ENCODE results near the gene TNFRSF8.
A peak's percentile ranks its signal among the peaks of the same experiment; 100 is the strongest.

The TNFRSF8 gene

GRCh38 chr1:12147201-12147701 is 84.1 kb downstream of the TNFRSF8 start:
- no peaks in the 10 kb centered on the region for H3K9me3 ChIP-seq (ENCODE audit: control insufficient read depth in 2 of 2, low read length in 2 of 2)
- peak overlapping the region; percentile 14 to 19 for H3K9ac ChIP-seq (ENCODE audit: low read depth in 1 of 2, low read length in 2 of 2)
- H3K4me3 ChIP-seq (ENCODE audit: low read length in 2 of 2), result no peak overlapping the region
- peaks cover 58 to 74% of the 10 kb centered on the region in 2 donors for H3K4me1 ChIP-seq (ENCODE audit: control insufficient read depth in 2 of 2, insufficient read depth in 2 of 2, low read length in 2 of 2)
- peak overlapping the region; percentile 87 to 89 for H3K27ac ChIP-seq (ENCODE audit: low read depth in 2 of 2, low read length in 2 of 2)
- no peaks in the 10 kb centered on the region for H3K27me3 ChIP-seq (ENCODE audit: control insufficient read depth in 2 of 2, insufficient read depth in 2 of 2, low read length in 2 of 2)
- H3K36me3 ChIP-seq (ENCODE audit: control insufficient read depth in 2 of 2, insufficient read depth in 2 of 2, low read length in 2 of 2), result no peaks in the 10 kb centered on the region

- peak overlapping the region; percentile 87 to 89 for H3K27ac ChIP-seq (ENCODE audit: low read depth in 2 of 2, low read length in 2 of 2)
Observed at GRCh38 chr1:12148160-12148957, 85.3 kb downstream of the TNFRSF8 start.

DNA sequence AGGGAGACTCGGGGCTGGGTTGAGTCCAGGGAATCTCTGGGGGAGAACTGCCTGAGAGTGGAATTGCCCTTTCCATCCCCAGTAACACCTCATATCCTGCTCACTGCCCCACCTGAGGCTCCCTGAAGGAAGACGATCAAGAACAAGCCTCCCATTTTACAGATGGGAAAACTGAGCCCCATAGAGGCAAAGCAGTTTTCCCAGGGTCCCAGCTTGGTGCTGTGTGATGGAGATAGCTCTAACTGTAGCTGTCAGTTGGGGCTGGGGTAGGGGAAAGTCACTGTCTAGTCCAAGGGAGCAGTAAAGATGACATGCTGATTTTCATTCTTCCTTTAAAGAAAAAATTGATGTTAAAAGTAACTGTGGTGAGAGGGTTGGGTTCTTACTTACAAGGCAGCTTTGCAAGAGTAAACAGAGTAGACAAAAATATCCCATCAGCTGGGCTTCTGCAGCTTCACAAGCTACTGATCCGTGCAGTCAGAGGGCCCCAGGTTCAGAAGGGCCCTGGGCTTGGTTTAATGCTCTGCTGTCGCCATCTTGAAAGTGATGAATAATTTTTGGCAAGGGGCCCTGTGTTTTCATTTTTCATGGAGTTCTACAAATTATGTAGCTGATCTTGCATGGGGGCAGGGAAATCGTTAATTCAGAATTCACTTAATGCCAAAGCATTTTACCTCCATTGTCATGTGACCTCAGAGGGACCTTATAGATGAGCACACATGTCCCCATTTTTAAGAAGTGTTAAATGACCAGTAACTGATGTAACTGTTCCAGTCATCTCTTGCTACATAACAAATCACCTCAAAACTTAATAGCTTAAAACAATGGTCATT is 86.1 kb downstream of the TNFRSF8 start:
- peaks cover 54 to 74% of the 10 kb centered on the region in 2 donors for H3K4me1 ChIP-seq (ENCODE audit: control insufficient read depth in 2 of 2, insufficient read depth in 2 of 2, low read length in 2 of 2)

More at GRCh38 chr1:12148160-12148957, 85.3 kb downstream of the TNFRSF8 start:
- H3K27me3 ChIP-seq (ENCODE audit: control insufficient read depth in 2 of 2, insufficient read depth in 2 of 2, low read length in 2 of 2), result no peaks in the 10 kb centered on the region
- peaks cover 59 to 79% of the 10 kb centered on the region in 2 donors for H3K4me1 ChIP-seq (ENCODE audit: control insufficient read depth in 2 of 2, insufficient read depth in 2 of 2, low read length in 2 of 2)
- H3K36me3 ChIP-seq (ENCODE audit: control insufficient read depth in 2 of 2, insufficient read depth in 2 of 2, low read length in 2 of 2), result no peaks in the 10 kb centered on the region
- H3K9ac ChIP-seq (ENCODE audit: low read depth in 1 of 2, low read length in 2 of 2), result peak overlapping the region; percentile 38 to 53
- H3K4me3 ChIP-seq (ENCODE audit: low read length in 2 of 2), result peak overlapping the region in 1 of 2 donors; percentile 24
- no peaks in the 10 kb centered on the region for H3K9me3 ChIP-seq (ENCODE audit: control insufficient read depth in 2 of 2, low read length in 2 of 2)

GRCh38 chr1:12149791-12150175 is 86.7 kb downstream of the TNFRSF8 start:
- Histone ChIP-seq H3K27ac (ENCODE audit: low read depth in 2 of 2, low read length in 2 of 2) (peak overlapping the region; percentile 50 to 89), H3K4me3 (ENCODE audit: low read length in 2 of 2) (no peak overlapping the region), H3K36me3 (ENCODE audit: control insufficient read depth in 2 of 2, insufficient read depth in 2 of 2, low read length in 2 of 2) (no peaks in the 10 kb centered on the region), H3K4me1 (ENCODE audit: control insufficient read depth in 2 of 2, insufficient read depth in 2 of 2, low read length in 2 of 2) (peaks cover 51 to 70% of the 10 kb centered on the region in 2 donors), H3K9ac (ENCODE audit: low read depth in 1 of 2, low read length in 2 of 2) (no peak overlapping the region), H3K9me3 (ENCODE audit: control insufficient read depth in 2 of 2, low read length in 2 of 2) (no peaks in the 10 kb centered on the region), H3K27me3 (ENCODE audit: control insufficient read depth in 2 of 2, insufficient read depth in 2 of 2, low read length in 2 of 2) (no peaks in the 10 kb centered on the region)

More for the DNA sequence above, 86.1 kb downstream of the TNFRSF8 start:
- Histone ChIP-seq H3K9ac (ENCODE audit: low read depth in 1 of 2, low read length in 2 of 2) (no peak overlapping the region), H3K36me3 (ENCODE audit: control insufficient read depth in 2 of 2, insufficient read depth in 2 of 2, low read length in 2 of 2) (no peaks in the 10 kb centered on the region), H3K4me3 (ENCODE audit: low read length in 2 of 2) (no peak overlapping the region), H3K27me3 (ENCODE audit: control insufficient read depth in 2 of 2, insufficient read depth in 2 of 2, low read length in 2 of 2) (no peaks in the 10 kb centered on the region), H3K27ac (ENCODE audit: low read depth in 2 of 2, low read length in 2 of 2) (peak overlapping the region; percentile 70 to 89), H3K9me3 (ENCODE audit: control insufficient read depth in 2 of 2, low read length in 2 of 2) (no peaks in the 10 kb centered on the region)

- H3K27me3 ChIP-seq (ENCODE audit: control insufficient read depth in 2 of 2, insufficient read depth in 2 of 2, low read length in 2 of 2), result no peaks in the 10 kb centered on the region
- no peak overlapping the region for H3K4me3 ChIP-seq (ENCODE audit: low read length in 2 of 2)
- no peaks in the 10 kb centered on the region for H3K36me3 ChIP-seq (ENCODE audit: control insufficient read depth in 2 of 2, insufficient read depth in 2 of 2, low read length in 2 of 2)
- no peaks in the 10 kb centered on the region for H3K9me3 ChIP-seq (ENCODE audit: control insufficient read depth in 2 of 2, low read length in 2 of 2)
- peaks cover 46 to 67% of the 10 kb centered on the region in 2 donors for H3K4me1 ChIP-seq (ENCODE audit: control insufficient read depth in 2 of 2, insufficient read depth in 2 of 2, low read length in 2 of 2)
- H3K9ac ChIP-seq (ENCODE audit: low read depth in 1 of 2, low read length in 2 of 2), result no peak overlapping the region
- H3K27ac ChIP-seq (ENCODE audit: low read depth in 2 of 2, low read length in 2 of 2), result peak overlapping the region; percentile 53 to 89
Observed at GRCh38 chr1:12150456-12151200, 87.5 kb downstream of the TNFRSF8 start.

GRCh38 chr1:12151465-12151864 is 88.4 kb downstream of the TNFRSF8 start:
- H3K9ac ChIP-seq (ENCODE audit: low read depth in 1 of 2, low read length in 2 of 2), result no peak overlapping the region

DNA sequence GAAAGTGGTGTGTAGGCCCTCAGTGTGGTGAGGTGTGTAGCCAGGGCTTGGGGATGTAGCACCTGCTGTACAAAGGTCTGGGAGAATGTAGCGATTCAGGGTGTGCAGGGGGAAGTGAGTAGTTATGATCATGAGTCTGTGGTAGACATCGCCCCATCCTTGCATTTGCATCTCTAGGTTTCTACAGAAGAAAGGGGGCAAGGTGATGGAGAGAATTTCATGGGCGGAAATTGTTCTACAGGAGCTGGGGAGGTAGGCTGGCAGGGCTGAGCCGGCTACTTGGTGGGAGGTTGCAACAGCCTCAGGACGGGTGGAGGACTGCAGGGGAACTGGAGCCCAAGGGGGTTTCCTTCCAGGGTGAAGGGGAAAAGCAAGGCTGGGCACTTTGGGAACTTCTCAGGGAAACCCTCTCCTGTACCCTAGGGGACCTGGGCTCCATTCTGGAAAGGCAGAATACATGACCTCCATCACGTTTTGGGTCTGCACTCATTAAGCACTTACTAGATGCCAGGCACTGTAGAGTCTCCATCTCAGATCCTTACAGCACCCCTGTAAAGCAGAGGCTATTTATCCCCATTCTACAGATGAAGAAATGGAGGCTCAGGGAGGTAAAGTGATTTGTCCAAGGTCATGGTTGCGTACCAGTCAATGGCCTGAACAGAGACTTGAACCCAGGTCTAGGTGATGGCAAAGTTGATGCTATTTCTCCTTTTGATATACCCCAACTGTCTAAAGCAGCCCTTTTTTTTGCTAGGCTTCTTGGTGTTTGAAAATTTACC is 89.2 kb downstream of the TNFRSF8 start:
- Histone ChIP-seq H3K9ac (ENCODE audit: low read depth in 1 of 2, low read length in 2 of 2) (peak overlapping the region in 1 of 2 donors; percentile 43), H3K36me3 (ENCODE audit: control insufficient read depth in 2 of 2, insufficient read depth in 2 of 2, low read length in 2 of 2) (no peaks in the 10 kb centered on the region), H3K27ac (ENCODE audit: low read depth in 2 of 2, low read length in 2 of 2) (peak overlapping the region; percentile 77 to 89), H3K9me3 (ENCODE audit: control insufficient read depth in 2 of 2, low read length in 2 of 2) (no peaks in the 10 kb centered on the region), H3K4me1 (ENCODE audit: control insufficient read depth in 2 of 2, insufficient read depth in 2 of 2, low read length in 2 of 2) (peaks cover 37 to 55% of the 10 kb centered on the region in 2 donors), H3K4me3 (ENCODE audit: low read length in 2 of 2) (no peak overlapping the region), H3K27me3 (ENCODE audit: control insufficient read depth in 2 of 2, insufficient read depth in 2 of 2, low read length in 2 of 2) (no peaks in the 10 kb centered on the region)

More at GRCh38 chr1:12151465-12151864, 88.4 kb downstream of the TNFRSF8 start:
- H3K27ac ChIP-seq (ENCODE audit: low read depth in 2 of 2, low read length in 2 of 2), result peak overlapping the region; percentile 53 to 89
- H3K27me3 ChIP-seq (ENCODE audit: control insufficient read depth in 2 of 2, insufficient read depth in 2 of 2, low read length in 2 of 2), result no peaks in the 10 kb centered on the region
- no peaks in the 10 kb centered on the region for H3K36me3 ChIP-seq (ENCODE audit: control insufficient read depth in 2 of 2, insufficient read depth in 2 of 2, low read length in 2 of 2)
- no peak overlapping the region for H3K4me3 ChIP-seq (ENCODE audit: low read length in 2 of 2)
- H3K4me1 ChIP-seq (ENCODE audit: control insufficient read depth in 2 of 2, insufficient read depth in 2 of 2, low read length in 2 of 2), result peaks cover 41 to 63% of the 10 kb centered on the region in 2 donors
- H3K9me3 ChIP-seq (ENCODE audit: control insufficient read depth in 2 of 2, low read length in 2 of 2), result no peaks in the 10 kb centered on the region

DNA sequence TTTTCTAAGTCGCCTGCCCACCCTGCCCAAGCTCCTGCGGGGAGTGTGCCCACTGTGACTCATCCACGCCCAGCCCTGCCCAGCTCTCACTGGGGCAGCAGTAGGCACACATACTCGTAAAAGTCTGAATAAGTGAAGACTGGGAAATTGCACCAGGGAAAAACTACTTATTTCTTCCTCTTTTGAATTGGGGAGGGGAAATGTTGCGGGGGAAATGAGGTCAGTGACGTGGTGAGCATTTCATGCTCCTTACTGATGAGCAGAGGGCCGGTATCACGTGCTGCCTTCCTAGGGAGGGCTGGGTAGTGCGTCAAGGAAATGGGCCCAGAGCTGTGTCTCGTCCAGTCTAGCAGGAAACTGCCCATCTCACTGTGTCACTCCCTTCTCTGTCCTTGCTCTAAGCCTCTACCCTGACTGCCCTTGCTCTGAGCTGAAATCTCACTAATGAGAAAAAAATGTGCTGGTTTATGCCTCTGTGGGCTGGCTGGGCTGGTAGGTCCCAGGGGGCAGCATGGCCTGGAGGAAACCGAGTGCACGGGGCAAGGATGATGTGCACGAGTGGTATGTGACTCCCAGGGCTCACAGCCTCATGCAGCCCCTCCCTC is 90.2 kb downstream of the TNFRSF8 start:
- Histone ChIP-seq H3K36me3 (ENCODE audit: control insufficient read depth in 2 of 2, insufficient read depth in 2 of 2, low read length in 2 of 2) (no peaks in the 10 kb centered on the region), H3K4me3 (ENCODE audit: low read length in 2 of 2) (peak overlapping the region; percentile 7 to 30), H3K27ac (ENCODE audit: low read depth in 2 of 2, low read length in 2 of 2) (peak overlapping the region; percentile 77 to 89), H3K27me3 (ENCODE audit: control insufficient read depth in 2 of 2, insufficient read depth in 2 of 2, low read length in 2 of 2) (no peaks in the 10 kb centered on the region), H3K9me3 (ENCODE audit: control insufficient read depth in 2 of 2, low read length in 2 of 2) (no peaks in the 10 kb centered on the region), H3K9ac (ENCODE audit: low read depth in 1 of 2, low read length in 2 of 2) (peak overlapping the region; percentile 26 to 36), H3K4me1 (ENCODE audit: control insufficient read depth in 2 of 2, insufficient read depth in 2 of 2, low read length in 2 of 2) (peaks cover 27 to 50% of the 10 kb centered on the region in 2 donors)

DNA sequence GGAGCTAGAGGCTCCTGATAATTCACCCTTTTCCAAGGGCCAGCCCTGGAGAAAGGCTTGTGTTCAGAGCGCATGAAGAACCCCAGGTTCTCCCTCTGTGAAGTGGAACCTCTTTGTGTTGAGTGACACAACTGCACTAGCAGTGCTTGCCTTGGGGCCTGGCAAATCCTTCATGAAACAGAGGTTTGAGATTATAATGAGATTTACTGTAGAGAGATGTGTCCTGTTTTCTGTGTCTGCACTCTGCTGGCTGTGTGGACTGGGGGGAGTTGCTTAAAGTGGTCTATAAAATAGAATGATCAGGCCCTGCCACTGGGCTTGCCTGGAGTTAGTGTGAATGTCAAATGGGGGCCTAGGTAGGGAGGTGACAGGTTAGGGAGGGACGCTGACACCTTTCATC is 92.2 kb downstream of the TNFRSF8 start:
- Histone ChIP-seq H3K36me3 (ENCODE audit: control insufficient read depth in 2 of 2, insufficient read depth in 2 of 2, low read length in 2 of 2) (no peaks in the 10 kb centered on the region), H3K4me3 (ENCODE audit: low read length in 2 of 2) (no peak overlapping the region), H3K27me3 (ENCODE audit: control insufficient read depth in 2 of 2, insufficient read depth in 2 of 2, low read length in 2 of 2) (no peaks in the 10 kb centered on the region), H3K4me1 (ENCODE audit: control insufficient read depth in 2 of 2, insufficient read depth in 2 of 2, low read length in 2 of 2) (peaks cover 19 to 36% of the 10 kb centered on the region in 2 donors), H3K27ac (ENCODE audit: low read depth in 2 of 2, low read length in 2 of 2) (no peak overlapping the region), H3K9ac (ENCODE audit: low read depth in 1 of 2, low read length in 2 of 2) (no peak overlapping the region), H3K9me3 (ENCODE audit: control insufficient read depth in 2 of 2, low read length in 2 of 2) (no peaks in the 10 kb centered on the region)

Data from mucosa of rectum (tissue), 2 donors.